B cell (primary cell): ENCODE results near the gene IBSP. TPM values are rescaled to one million over a fixed set of nuclear protein-coding genes. Genes with fewer than 3 reads are reported as not detected.

ENCODE experiments used
- ATAC-seq: fragments of 200-7000 bp; cut with Tn5 transposase; one replicate; pipeline ENCODE4 v1.10.0; 2021; ENCODE audit warnings: low read depth, mild to moderate bottlenecking, moderate number of reproducible peaks, moderate library complexity
- CTCF ChIA-PET: fragments of 350-600 bp; sonication (Branson Sonifier 250); formaldehyde crosslinking; loops from one replicate; lab custom pipeline; 2021; ENCODE audit warnings: antibody characterized with exemption, inconsistent platforms; lab: Charles Lee
- POLR2A ChIA-PET: fragments of 350-600 bp; sonication (Branson Sonifier 250); formaldehyde crosslinking; loops from one replicate; lab custom pipeline; 2021; ENCODE audit warnings: antibody characterized with exemption; lab: Charles Lee
- DNase-seq: peaks from one replicate; pipeline ENCODE4 v3.0.0; 2013
- H2AFZ ChIP-seq: 2 replicates; pipeline ENCODE4 v1.6.1; 2012; ENCODE audit warnings: mild to moderate bottlenecking, low read depth, low read length; ENCODE audit not compliant: insufficient read depth, poor library complexity, severe bottlenecking
- H3K27ac ChIP-seq, 2 donors: 1 replicate in 1 of 2; 2 replicates in 1 of 2; pipeline ENCODE4 v1.5.1; 2012 to 2013; ENCODE audit warnings: low read length in 2 of 2, mild to moderate bottlenecking in 2 of 2, moderate library complexity in 1 of 2
- H3K27me3 ChIP-seq, 4 experiments: fragments of 200-600 bp in 1 of 4; sonication (generic) in 1 of 4; replicated peaks in 1 of 4; 1 replicate in 2 of 4; 2 replicates in 2 of 4; pipeline versions ENCODE4 v1.6.1 to v1.7.0; 2013 to 2016; ENCODE audit warnings: low read length in 3 of 4, mild to moderate bottlenecking in 2 of 4, mixed read lengths in 1 of 4, moderate library complexity in 1 of 4; ENCODE audit not compliant: insufficient read depth in 4 of 4, control insufficient read depth in 3 of 4; ENCODE audit errors: control extremely low read depth in 1 of 4
- H3K36me3 ChIP-seq, 2 experiments: replicated peaks in 1 of 2; 1 replicate in 1 of 2; 2 replicates in 1 of 2; pipeline versions ENCODE4 v1.6.1 to v1.7.1; 2013; ENCODE audit warnings: low read length in 1 of 2; ENCODE audit not compliant: insufficient read depth in 2 of 2, control insufficient read depth in 1 of 2; ENCODE audit errors: control extremely low read depth in 1 of 2, extremely low read depth in 1 of 2
- H3K4me1 ChIP-seq, 2 donors: fragments of 200-600 bp in 1 of 2; sonication (generic) in 1 of 2; 1 replicate in 1 of 2; 2 replicates in 1 of 2; pipeline versions ENCODE4 v1.5.1 to v1.6.1; 2013 to 2017; ENCODE audit warnings: low read length in 2 of 2; ENCODE audit not compliant: control insufficient read depth in 2 of 2, insufficient read depth in 2 of 2
- H3K4me2 ChIP-seq: replicated peaks from 2 replicates; pipeline ENCODE3; 2012; ENCODE audit warnings: mild to moderate bottlenecking, low read depth, low read length; ENCODE audit not compliant: poor library complexity, severe bottlenecking
- H3K4me3 ChIP-seq, 5 experiments: fragments of 200-600 bp in 1 of 5; sonication (generic) in 1 of 5; 1 replicate in 3 of 5; 2 replicates in 2 of 5; pipeline versions ENCODE4 v1.5.1 to v1.7.0; 2011 to 2016; ENCODE audit warnings: low read length in 4 of 5, mild to moderate bottlenecking in 4 of 5, low read depth in 2 of 5, control low read depth in 1 of 5, moderate library complexity in 1 of 5; ENCODE audit not compliant: insufficient read depth in 1 of 5; ENCODE audit errors: control extremely low read depth in 1 of 5, extremely low read depth in 1 of 5
- H3K79me2 ChIP-seq: fragments of 200-600 bp; sonication (generic); one replicate; pipeline ENCODE4 v1.6.0; 2016; ENCODE audit warnings: low read length; ENCODE audit not compliant: control insufficient read depth, insufficient read depth
- H3K9ac ChIP-seq: fragments of 200-600 bp; sonication (generic); 2 replicates; pipeline ENCODE4 v1.6.1; 2017; ENCODE audit warnings: mild to moderate bottlenecking, low read length, moderate library complexity
- H3K9me3 ChIP-seq, 3 donors: one replicate each; pipeline versions ENCODE4 v1.6.1 to v1.7.1; 2013; ENCODE audit warnings: low read length in 2 of 3; ENCODE audit not compliant: control insufficient read depth in 2 of 3, insufficient read depth in 1 of 3; ENCODE audit errors: control extremely low read depth in 1 of 3
- H4K20me1 ChIP-seq: 2 replicates; pipeline ENCODE4 v1.6.0; 2012; ENCODE audit warnings: mild to moderate bottlenecking, low read length; ENCODE audit not compliant: insufficient read depth, control insufficient read depth, poor library complexity, severe bottlenecking
- H3K27ac Mint-ChIP-seq: one replicate; pipeline ENCODE4 v1.8.0; 2021; ENCODE audit warnings: mixed read lengths
- H3K27me3 Mint-ChIP-seq: one replicate; pipeline ENCODE4 v1.8.0; 2021; ENCODE audit warnings: mixed read lengths
- H3K4me1 Mint-ChIP-seq: one replicate; pipeline ENCODE4 v1.8.0; 2021; ENCODE audit warnings: mixed read lengths
- H3K4me3 Mint-ChIP-seq: one replicate; pipeline ENCODE4 v1.8.0; 2021; ENCODE audit warnings: mixed read lengths
- H3K9me3 Mint-ChIP-seq: one replicate; pipeline ENCODE4 v1.8.0; 2022; ENCODE audit warnings: mixed read lengths; ENCODE audit not compliant: insufficient read depth
- EZH2 ChIP-seq: IDR thresholded peaks from 2 replicates; pipeline ENCODE4 v1.6.1; 2012; ENCODE audit warnings: borderline replicate concordance, low read depth, mild to moderate bottlenecking, moderate library complexity, low read length; ENCODE audit not compliant: insufficient read depth, poor library complexity, severe bottlenecking
- WGBS: methylation state at CpG from one replicate; pipeline ENCODE4 v1.1.5; 2013; ENCODE audit warnings: missing lambda C conversion rate; ENCODE audit not compliant: insufficient coverage; 5-methylcytosine and 5-hydroxymethylcytosine counted together
- intact Hi-C: fragments of 100-400 bp; cut with micrococcal nuclease; formaldehyde crosslinking; loops from one replicate; pipeline ENCODE4 v1.10.0; 2022
- polyA plus RNA-seq: library from polyadenylated mRNA; depleted of rRNA; stranded (reverse); fragments of >200 nt; gene quantifications from 2 replicates; pipeline ENCODE4 v1.2.3, GENCODE V29; 2012
- total RNA-seq, 2 donors: library from RNA; stranded (reverse); fragments of 120-200 nt in 1 of 2; gene quantifications; 1 replicate in 1 of 2; 2 replicates in 1 of 2; pipeline versions ENCODE4 v1.2.3 to v1.2.4, GENCODE V29; 2013 to 2022
- TF ChIP-seq, protein P1 (sequence below): fragments of 200-600 bp; IDR thresholded peaks from one replicate; pipeline ENCODE4 v1.8.0; 2022; ENCODE audit warnings: antibody characterized with exemption, mild to moderate bottlenecking

The IBSP gene
- total and polyA plus RNA-seq, 2 donors (not counting 1 experiment from before 2014, with no cell fraction given): not detected

DNA sequence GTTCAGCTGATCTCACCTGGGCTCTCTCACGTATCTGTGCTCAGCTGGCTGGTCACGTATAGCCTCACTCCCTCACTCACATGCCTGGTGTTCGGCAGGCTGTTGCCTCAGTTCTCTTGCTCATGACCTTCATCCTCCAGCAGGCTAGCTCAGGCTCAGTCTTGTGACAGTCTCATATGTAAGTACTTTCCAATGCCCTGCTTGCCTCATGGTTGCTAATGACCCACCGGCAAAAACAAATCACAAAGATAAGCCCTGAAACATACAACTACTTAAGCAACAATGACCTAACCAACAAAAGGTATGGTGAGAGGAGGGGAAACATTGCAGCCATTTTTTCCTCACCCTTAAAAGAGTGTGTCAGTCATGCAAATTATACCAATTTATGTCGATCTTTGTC, 58.4 kb downstream of the IBSP start:
- no peaks in the 10 kb centered on the region for H3K9me3 ChIP-seq
- no peaks in the 10 kb centered on the region for H3K36me3 ChIP-seq
- DNase-seq (no peak), ATAC-seq (no peak)
- Mint-ChIP-seq H3K9me3 (no peaks in the 10 kb centered on the region), H3K27me3 (no peaks in the 10 kb centered on the region), H3K4me1 (no peaks in the 10 kb centered on the region), H3K27ac (no peak overlapping the region), H3K4me3 (no peak overlapping the region)
- TF ChIP-seq, protein P1, sequence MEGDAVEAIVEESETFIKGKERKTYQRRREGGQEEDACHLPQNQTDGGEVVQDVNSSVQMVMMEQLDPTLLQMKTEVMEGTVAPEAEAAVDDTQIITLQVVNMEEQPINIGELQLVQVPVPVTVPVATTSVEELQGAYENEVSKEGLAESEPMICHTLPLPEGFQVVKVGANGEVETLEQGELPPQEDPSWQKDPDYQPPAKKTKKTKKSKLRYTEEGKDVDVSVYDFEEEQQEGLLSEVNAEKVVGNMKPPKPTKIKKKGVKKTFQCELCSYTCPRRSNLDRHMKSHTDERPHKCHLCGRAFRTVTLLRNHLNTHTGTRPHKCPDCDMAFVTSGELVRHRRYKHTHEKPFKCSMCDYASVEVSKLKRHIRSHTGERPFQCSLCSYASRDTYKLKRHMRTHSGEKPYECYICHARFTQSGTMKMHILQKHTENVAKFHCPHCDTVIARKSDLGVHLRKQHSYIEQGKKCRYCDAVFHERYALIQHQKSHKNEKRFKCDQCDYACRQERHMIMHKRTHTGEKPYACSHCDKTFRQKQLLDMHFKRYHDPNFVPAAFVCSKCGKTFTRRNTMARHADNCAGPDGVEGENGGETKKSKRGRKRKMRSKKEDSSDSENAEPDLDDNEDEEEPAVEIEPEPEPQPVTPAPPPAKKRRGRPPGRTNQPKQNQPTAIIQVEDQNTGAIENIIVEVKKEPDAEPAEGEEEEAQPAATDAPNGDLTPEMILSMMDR: no peak
- no peak for TF ChIP-seq EZH2
- no peak overlapping the region for H3K4me2 ChIP-seq
- H3K4me1 ChIP-seq: no peaks in the 10 kb centered on the region
- H3K27me3 ChIP-seq: no peaks in the 10 kb centered on the region
- H3K27ac ChIP-seq: no peak overlapping the region
- ChIA-PET POLR2A (no interaction called here), CTCF (interaction anchor here (3.4 kb wide), 1 partner anchor 9 kb away, joined by 13 read pairs; no protein-coding TSS in a partner anchor)
- intact Hi-C loops: no loop called here
- H4K20me1 ChIP-seq: no peaks in the 10 kb centered on the region
- no peak overlapping the region for H3K4me3 ChIP-seq
- no peak overlapping the region for H3K9ac ChIP-seq
- WGBS: 72% methylated on average over 3 of the region's 5 CpGs
- H2AFZ ChIP-seq: no peak overlapping the region
- H3K79me2 ChIP-seq: no peaks in the 10 kb centered on the region

Other genes with a start within 250 kb of the IBSP start
- gene DSPP, start 191.0 kb upstream of the IBSP start, total RNA-seq: not detected in 2 replicates
- not detected in 2 replicates for gene DSPP, start 191.0 kb upstream of the IBSP start, polyA plus RNA-seq
- not detected in 2 replicates for gene DMP1, start 149.3 kb upstream of the IBSP start, total RNA-seq
- not detected in 2 replicates for gene DMP1, start 149.3 kb upstream of the IBSP start, polyA plus RNA-seq
- not detected in 2 replicates for gene MEPE, start 33.4 kb downstream of the IBSP start, total RNA-seq
- gene MEPE, start 33.4 kb downstream of the IBSP start, polyA plus RNA-seq: not detected in 2 replicates
- not detected in 2 replicates for gene SPP1, start 176.2 kb downstream of the IBSP start, total RNA-seq
- gene SPP1, start 176.2 kb downstream of the IBSP start, polyA plus RNA-seq: not detected in 2 replicates
- gene PKD2, start 208.1 kb downstream of the IBSP start, total RNA-seq: 4.9 and 5.8 TPM in 2 replicates
- 1.8 and 6.3 TPM in 2 replicates for gene PKD2, start 208.1 kb downstream of the IBSP start, polyA plus RNA-seq